T-helper 17 cell (primary cell): Measurements from ENCODE around the gene KHDRBS1. TPM values are rescaled to one million over a fixed set of nuclear protein-coding genes. Genes with fewer than 3 reads are reported as not detected.
"Not testable (repeated sequence)": the region's sequence is repeated elsewhere in the genome, so short reads cannot be mapped to it uniquely, and the experiment has no call there.

Experiments
- ATAC-seq: fragments of 150-1000 bp; cut with Tn5 transposase; 2 replicates; pipeline ENCODE4 v1.10.0; 2021; ENCODE audit warnings: mild to moderate bottlenecking, moderate library complexity
- DNase-seq, 3 donors: peaks; one replicate each; pipeline versions ENCODE4 v3.0.0 to v3.0.0-alpha.2; 2020 to 2021
- H3K9me3 ChIP-seq: one replicate; pipeline ENCODE4 v1.7.0; 2013; ENCODE audit warnings: low read length, mild to moderate bottlenecking; ENCODE audit not compliant: control insufficient read depth, poor library complexity, severe bottlenecking
- H3K27ac Mint-ChIP-seq: one replicate; pipeline ENCODE4 v1.8.0; 2022; ENCODE audit warnings: mild to moderate bottlenecking, moderate library complexity, mixed read lengths
- H3K27me3 Mint-ChIP-seq: one replicate; pipeline ENCODE4 v1.8.0; 2022; ENCODE audit warnings: mixed read lengths
- H3K36me3 Mint-ChIP-seq: one replicate; pipeline ENCODE4 v1.8.0; 2022; ENCODE audit warnings: low read depth, mixed read lengths
- H3K4me1 Mint-ChIP-seq: one replicate; pipeline ENCODE4 v1.8.0; 2022; ENCODE audit warnings: mild to moderate bottlenecking, mixed read lengths
- H3K4me3 Mint-ChIP-seq: one replicate; pipeline ENCODE4 v1.8.0; 2022; ENCODE audit warnings: mild to moderate bottlenecking, moderate library complexity, mixed read lengths
- total RNA-seq, 4 donors: library from RNA in 2 of 4; stranded (reverse) in 2 of 4; gene quantifications; one replicate each; pipeline ENCODE4 v1.2.3 and lab custom pipeline; 2022 to 2026

KHDRBS1 gene
- total RNA-seq, 2 donors from 2014 or later, result 92.5 to 94.9 TPM

DNA sequence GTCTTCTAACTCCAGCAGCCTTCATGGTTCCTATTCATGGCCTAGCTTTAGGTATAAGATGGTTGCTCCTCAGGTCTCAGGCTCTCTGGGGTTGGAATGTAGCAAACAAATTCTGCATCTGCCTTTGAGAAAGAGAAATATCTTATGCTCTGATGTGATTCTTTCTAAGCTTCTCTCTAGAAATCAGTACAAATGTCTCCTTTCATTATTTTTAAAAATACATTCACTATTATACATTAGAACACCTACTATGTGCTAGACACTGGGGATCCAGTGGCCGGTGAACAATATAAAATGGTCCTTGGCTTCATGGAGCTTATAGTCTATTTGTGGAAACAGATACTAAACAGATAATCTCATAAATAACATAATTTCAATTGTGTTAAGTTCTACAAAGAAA is 42.9 kb downstream of the KHDRBS1 start:
- Mint-ChIP-seq H3K4me3 (no peak overlapping the region), H3K36me3 (peaks cover 2% of the 10 kb centered on the region), H3K27me3 (no peaks in the 10 kb centered on the region), H3K4me1 (peaks cover 2% of the 10 kb centered on the region), H3K27ac (no peak overlapping the region)
- ATAC-seq, result no peak
- DNase-seq, result no peak
- no peaks in the 10 kb centered on the region for H3K9me3 ChIP-seq

DNA sequence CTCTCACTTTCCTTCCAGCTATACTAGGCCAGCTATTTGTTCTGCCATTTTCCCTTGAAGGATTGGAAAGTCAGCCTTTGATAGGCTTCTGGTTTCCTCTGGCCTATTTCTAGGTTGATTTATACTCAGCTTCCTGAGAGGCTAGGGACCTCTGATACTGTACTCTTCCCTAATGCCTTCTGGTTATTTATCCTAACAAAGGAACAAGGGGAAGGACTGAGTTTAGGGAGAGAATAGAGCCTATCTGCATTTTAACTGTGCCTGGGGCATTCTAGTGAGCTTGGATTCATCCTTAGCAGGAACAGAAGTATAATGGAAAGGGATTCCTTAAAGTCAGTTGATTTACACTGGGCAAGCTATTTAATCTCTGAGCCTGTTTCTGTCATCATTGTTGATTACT is 47.2 kb downstream of the KHDRBS1 start:
- ATAC-seq (no peak), DNase-seq (no peak)
- H3K27me3 Mint-ChIP-seq, result no peaks in the 10 kb centered on the region
- H3K36me3 Mint-ChIP-seq, result no peaks in the 10 kb centered on the region
- no peak overlapping the region for H3K27ac Mint-ChIP-seq
- no peak overlapping the region for H3K4me3 Mint-ChIP-seq
- no peaks in the 10 kb centered on the region for H3K4me1 Mint-ChIP-seq
- H3K9me3 ChIP-seq, result no peaks in the 10 kb centered on the region

DNA sequence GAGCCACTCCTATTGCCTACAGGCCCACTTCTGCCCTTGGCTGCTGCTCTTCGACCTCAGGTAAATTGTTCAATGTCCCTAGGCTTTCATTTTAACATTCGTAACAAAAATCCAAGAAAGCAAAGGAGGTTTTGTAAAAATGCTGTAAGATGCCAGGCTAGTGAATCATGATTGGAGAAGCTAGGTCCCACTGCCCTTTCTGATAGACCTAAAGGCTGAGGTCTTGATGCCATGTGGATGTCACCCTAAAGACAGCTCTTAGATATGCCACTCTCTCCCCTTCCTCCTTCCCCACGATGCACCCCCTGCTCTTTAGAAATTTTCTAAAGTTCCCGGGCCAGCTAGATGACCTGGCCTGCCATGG is 49.2 kb downstream of the KHDRBS1 start:
- DNase-seq (no peak), ATAC-seq (no peak)
- H3K36me3 Mint-ChIP-seq, result no peaks in the 10 kb centered on the region
- no peak overlapping the region for H3K4me3 Mint-ChIP-seq
- no peaks in the 10 kb centered on the region for H3K9me3 ChIP-seq
- H3K27me3 Mint-ChIP-seq, result no peaks in the 10 kb centered on the region
- H3K27ac Mint-ChIP-seq, result peak overlapping the region; percentile 63
- no peaks in the 10 kb centered on the region for H3K4me1 Mint-ChIP-seq

DNA sequence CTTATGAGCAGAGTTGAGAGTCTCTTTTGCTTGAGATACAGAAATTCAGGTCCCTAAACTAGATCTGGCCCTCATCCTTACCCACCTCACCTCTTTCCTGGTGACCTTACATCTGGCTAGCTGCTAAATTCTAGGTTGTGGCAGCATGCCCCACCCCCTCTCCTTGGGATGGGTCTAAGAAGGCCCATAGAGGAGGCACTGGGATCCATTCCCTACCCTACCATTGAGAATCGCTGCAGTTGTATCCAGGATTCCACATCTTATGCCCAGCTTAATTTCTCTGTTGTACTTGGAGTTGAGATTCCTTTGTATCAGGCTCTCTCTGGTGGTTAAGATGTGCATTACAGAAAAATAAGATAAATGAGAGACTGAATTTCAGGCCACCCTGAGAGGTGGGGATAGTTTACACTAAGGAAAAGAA is 49.6 kb downstream of the KHDRBS1 start:
- H3K27ac Mint-ChIP-seq, result peak overlapping the region; percentile 63
- ATAC-seq, result peak; percentile 64
- H3K27me3 Mint-ChIP-seq, result no peaks in the 10 kb centered on the region
- DNase-seq, result no peak
- H3K36me3 Mint-ChIP-seq, result no peaks in the 10 kb centered on the region
- no peak overlapping the region for H3K4me3 Mint-ChIP-seq
- no peaks in the 10 kb centered on the region for H3K9me3 ChIP-seq
- no peaks in the 10 kb centered on the region for H3K4me1 Mint-ChIP-seq

DNA sequence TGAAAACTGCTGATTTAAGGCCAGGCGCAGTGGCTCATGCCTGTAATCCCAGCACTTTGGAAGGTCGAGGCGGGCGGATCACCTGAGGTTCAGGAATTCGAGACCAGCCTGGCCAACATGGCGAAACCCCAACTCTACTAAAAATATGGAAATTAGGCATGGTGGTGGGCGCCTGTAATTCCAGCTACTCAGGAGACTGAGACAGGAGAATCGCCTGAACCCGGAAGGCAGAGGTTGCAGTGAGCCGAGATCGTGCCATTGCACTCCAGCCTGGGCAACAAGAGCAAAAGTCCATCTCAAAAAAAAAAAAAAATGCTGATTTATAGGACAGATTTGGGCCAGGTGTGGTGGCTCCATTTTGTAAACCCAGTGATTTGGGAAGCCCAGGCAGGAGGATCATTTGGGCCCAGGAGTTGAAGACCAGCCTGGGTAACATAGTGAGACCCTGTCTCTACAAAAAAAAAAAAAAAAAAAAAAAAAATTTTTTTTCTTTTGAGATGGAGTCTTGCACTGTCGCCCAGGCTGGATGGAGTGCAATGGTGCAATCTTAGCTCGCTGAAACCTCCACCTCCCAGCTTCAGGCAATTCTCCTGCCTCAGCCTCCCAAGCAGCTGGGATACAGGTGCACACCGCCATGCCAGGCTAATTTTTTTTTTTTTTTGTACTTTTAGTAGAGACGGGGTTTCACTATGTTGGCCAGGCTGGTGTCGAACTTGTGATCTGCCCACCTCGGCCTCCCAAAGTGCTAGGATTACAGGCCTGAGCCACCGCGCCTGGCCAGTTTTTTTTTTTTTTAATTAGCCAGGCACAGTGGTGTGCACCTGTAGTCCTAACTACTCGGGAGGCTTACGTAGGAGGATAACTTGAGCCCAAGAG is 52.2 kb downstream of the KHDRBS1 start:
- H3K9me3 ChIP-seq, H3K4me1 Mint-ChIP-seq, H3K4me3 Mint-ChIP-seq, DNase-seq, H3K27me3 Mint-ChIP-seq, H3K36me3 Mint-ChIP-seq, ATAC-seq: not testable (repeated sequence)
- peak overlapping the region; percentile 78 for H3K27ac Mint-ChIP-seq

DNA sequence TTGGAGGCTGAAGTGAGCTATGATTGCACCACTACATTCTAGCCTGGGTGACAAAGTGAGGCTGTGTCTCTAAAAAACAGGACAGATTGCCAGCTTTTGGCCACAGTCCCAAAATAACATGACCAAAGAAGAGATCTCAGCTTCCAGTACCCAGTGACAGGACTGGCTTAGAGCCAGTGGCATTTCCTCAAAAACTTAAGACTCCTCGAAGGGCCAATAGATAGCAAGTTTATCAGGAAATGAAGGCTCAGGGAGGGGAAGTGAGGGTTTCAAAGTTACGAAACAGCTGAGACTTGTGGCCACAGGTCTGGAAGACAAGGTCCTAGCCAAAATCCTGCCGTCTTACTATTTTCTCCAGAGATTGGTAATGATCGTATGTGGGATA is 52.8 kb downstream of the KHDRBS1 start:
- H3K9me3 ChIP-seq, result no peaks in the 10 kb centered on the region
- Mint-ChIP-seq H3K27me3 (no peaks in the 10 kb centered on the region), H3K4me3 (no peak overlapping the region), H3K4me1 (peaks cover 5% of the 10 kb centered on the region), H3K27ac (peak overlapping the region; percentile 24), H3K36me3 (no peaks in the 10 kb centered on the region)
- no peak for DNase-seq
- ATAC-seq, result peak; percentile 64

DNA sequence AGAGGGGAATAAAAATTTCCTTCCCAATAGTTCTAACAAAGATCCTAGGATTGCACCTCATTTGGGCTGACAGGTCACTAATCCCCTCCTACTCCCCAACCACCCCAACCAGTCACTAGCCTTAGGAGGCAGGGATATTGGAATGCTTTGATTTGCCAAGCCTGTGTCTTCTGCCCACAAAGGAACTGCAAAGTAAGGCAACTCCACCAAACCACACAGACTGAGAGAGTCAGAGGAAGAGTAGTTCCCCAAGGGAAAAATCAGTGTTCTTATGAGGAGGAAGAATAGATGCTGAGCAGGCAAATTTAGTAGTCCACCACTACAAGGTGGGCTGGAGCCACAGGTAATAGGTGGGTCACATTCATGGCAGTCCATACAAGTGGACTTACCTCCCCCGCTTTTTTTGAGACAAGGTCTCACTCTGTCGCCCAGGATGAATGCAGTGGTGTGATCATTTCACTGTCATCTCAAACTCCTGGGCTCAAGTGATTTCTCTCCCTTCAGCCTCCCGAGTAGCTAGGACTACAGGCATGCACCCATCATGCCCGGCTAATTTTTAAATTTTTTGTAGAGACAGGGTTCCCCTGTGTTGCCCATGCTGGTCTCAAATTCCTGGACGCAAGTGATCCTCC is 55.4 kb downstream of the KHDRBS1 start:
- Mint-ChIP-seq H3K36me3 (no peaks in the 10 kb centered on the region), H3K4me3 (no peak overlapping the region), H3K4me1 (peaks cover 22% of the 10 kb centered on the region), H3K27ac (no peak overlapping the region), H3K27me3 (no peaks in the 10 kb centered on the region)
- ATAC-seq (no peak), DNase-seq (no peak)
- H3K9me3 ChIP-seq, result no peaks in the 10 kb centered on the region

DNA sequence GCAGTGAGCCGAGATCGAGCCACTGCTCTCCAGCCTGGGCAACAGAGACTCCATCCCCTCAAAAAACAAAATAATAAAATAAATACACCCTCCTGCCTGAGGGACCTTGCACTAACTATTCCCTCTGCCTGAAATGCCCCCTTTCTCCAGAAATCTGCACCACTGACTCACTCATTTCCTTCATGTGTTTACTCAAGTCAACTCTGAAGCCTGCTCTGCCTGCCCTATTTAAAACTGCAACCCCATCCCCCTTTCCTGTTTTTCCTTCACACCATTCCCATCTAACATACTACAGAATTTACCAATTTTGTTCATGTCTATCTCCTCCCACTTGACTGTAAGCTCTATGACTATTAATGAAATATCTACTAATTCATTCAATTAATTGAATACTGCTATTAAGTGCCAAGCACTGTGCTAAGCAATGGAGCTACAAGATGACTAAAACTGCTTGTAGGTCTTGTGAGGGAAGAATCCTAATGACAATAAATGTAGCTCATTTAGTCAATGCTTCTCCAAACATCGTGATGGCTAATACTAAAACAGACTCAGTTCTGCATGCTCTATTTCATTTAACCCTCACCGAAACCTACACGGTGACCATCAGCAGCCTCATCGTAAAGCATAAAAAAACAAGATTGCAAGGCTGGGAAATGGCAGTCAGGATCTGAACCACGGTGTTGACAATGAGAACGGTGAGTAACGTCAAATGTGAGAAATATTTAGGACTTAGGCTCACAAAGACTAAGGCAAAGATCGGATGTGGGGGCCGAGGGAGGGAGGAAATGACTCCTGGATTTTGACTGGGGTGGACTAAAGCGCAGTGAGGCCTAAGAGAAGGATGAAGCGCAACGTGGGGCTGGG is 58.3 kb downstream of the KHDRBS1 start:
- Mint-ChIP-seq H3K4me1 (peaks cover 32% of the 10 kb centered on the region), H3K27ac (peak overlapping the region; percentile 94), H3K4me3 (peak overlapping the region; percentile 96), H3K27me3 (no peaks in the 10 kb centered on the region), H3K36me3 (peaks cover 3% of the 10 kb centered on the region)
- no peak for DNase-seq
- H3K9me3 ChIP-seq, result no peaks in the 10 kb centered on the region
- ATAC-seq, result no peak

DNA sequence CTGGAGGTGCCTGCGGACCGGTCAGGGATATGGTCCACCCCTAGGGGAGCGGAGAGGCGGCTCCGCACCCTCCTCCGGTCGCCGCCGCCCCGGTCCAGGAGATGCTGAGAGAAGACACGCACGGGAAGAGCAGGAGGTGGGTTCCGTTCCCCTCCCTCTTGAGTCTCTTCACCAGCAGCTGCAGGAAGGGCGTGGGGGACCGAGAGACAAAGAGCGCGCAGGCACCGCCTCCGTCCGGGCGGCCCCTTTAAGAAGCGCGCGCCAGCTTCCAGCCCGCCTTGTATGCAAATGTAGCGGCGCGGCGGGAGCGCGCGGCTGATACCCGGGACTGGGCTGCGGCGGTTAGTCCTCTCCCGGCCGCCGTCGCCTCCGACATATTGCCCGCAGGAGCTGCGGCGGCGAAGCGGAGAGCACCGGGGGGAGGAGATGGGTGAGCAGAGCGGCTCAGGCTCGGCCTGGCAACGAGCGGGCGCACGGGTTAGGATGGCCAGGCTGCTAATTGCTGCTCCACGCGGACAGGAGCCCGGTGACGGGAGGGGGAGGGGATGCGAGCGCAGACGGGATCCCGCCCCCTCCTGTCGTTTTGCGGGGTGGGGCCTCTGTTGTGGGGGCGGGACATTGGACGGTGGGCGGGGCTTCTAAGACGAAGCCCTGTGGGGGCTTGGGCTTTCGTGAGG is 59.1 kb downstream of the KHDRBS1 start, which contains the start of gene TMEM39B:
TMEM39B (plus strand) TSS at position 318 of the 677 bp plus-strand sequence; CDS start at position 427, 109 bp downstream.
- H3K4me1 Mint-ChIP-seq, result peaks cover 38% of the 10 kb centered on the region
- H3K4me3 Mint-ChIP-seq, result peak within 1 kb of the TSS; percentile 96
- H3K27ac Mint-ChIP-seq, result peak within 1 kb of the TSS; percentile 94
- no peaks in the 10 kb centered on the region for H3K27me3 Mint-ChIP-seq
- ATAC-seq (peak; percentile 88), DNase-seq (peak; percentile 90 to 91 (median 91))
- no peaks in the 10 kb centered on the region for H3K9me3 ChIP-seq
- H3K36me3 Mint-ChIP-seq, result peaks cover 10% of the 10 kb centered on the region

DNA sequence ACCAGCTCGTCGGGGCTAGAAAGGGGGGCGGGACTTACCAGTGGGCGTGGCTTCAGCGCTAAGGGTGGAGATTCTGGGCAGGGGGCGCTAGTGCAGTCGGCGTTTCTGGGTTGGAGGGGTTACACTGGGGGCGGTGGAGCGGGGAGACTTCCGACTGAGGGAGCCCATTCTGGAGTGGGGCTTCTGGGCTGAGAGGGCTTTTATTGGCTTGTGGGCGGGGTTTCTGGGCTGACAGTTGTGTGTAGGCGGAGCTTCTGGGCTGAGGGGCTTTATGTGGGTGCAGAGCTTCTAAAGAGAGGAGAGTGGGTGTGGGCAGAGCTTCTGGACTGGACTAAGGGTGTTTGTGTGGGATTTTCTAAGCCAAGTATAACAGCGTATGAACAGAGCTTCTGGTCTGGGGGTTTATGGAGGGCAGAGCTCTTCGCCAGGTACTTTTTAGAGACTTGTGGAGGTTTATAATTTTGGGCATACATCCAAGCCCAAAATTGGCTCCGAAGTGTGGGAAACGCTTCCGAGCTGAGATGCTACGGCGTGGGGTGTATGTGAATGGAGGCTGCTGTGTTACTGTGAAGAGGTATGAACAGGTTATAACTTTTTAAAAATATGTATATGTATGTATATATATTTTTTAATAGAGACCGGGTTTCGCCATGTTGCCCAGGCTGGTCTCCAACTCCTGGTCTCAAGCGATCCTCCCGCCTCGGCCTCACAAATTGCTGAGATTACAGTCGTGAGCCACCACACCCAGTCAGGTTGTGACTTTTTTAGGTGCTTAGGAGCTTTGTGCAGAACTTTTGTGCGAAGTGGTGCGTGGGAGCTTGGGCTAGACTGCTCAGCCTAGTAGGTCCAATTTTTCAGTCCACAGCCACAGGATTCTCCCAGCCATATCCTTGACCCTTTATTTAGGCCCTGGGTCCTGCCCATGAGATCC is 59.9 kb downstream of the KHDRBS1 start:
- no peaks in the 10 kb centered on the region for H3K27me3 Mint-ChIP-seq
- peaks cover 38% of the 10 kb centered on the region for H3K4me1 Mint-ChIP-seq
- ATAC-seq (peak; percentile 41), DNase-seq (peak in 1 of 3 donors; percentile 87)
- H3K36me3 Mint-ChIP-seq, result peaks cover 10% of the 10 kb centered on the region
- peak overlapping the region; percentile 94 for H3K27ac Mint-ChIP-seq
- H3K9me3 ChIP-seq, result no peaks in the 10 kb centered on the region
- H3K4me3 Mint-ChIP-seq, result peak overlapping the region; percentile 96

DNA sequence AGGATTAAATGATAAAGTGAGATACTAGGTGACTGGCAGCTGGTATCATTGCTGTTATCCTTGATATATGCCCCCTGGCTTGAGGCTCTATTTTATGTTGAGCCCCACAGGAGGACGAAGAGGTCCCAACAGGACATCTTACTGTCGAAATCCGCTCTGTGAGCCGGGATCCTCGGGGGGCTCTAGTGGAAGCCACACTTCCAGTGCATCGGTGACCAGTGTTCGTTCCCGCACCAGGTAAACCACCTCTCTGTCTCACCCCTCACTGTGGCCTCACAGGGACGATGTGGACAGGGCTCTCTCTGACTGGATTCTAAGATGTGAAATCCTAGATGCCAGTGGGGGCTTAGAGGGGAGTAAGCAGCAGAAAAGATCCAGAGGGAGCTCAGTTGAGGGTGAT is 61.2 kb downstream of the KHDRBS1 start:
- Mint-ChIP-seq H3K36me3 (peaks cover 10% of the 10 kb centered on the region), H3K27ac (peak overlapping the region; percentile 94)
- no peak for DNase-seq

DNA sequence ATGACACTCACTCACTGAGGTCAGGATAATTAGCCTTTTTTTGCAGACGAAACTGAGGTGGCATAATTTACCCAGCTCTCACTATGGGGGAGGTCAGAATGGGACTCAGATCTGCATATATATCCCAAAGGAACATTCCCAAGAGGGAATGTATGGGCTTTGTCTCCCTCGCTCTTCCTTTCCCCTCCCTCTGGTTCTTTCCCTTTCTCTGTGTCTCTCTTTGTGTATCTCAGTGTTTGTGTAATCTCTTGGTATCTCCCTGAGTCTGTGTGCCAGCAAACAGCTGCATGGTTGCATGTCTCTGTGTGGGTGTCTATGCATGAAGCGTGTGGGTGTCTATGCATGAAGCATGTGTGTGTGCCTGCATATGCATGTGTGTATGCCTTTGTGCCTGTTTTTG is 63.8 kb downstream of the KHDRBS1 start:
- DNase-seq (no peak), ATAC-seq (no peak)
- H3K4me3 Mint-ChIP-seq, result no peak overlapping the region
- H3K27ac Mint-ChIP-seq, result peak overlapping the region; percentile 32
- peaks cover 10% of the 10 kb centered on the region for H3K36me3 Mint-ChIP-seq
- no peaks in the 10 kb centered on the region for H3K27me3 Mint-ChIP-seq
- no peaks in the 10 kb centered on the region for H3K9me3 ChIP-seq
- H3K4me1 Mint-ChIP-seq, result peaks cover 27% of the 10 kb centered on the region

More for the DNA sequence above, 61.2 kb downstream of the KHDRBS1 start:
- no peak for ATAC-seq
- Mint-ChIP-seq H3K27me3 (no peaks in the 10 kb centered on the region), H3K4me1 (peaks cover 38% of the 10 kb centered on the region), H3K4me3 (peak overlapping the region; percentile 68)
- H3K9me3 ChIP-seq, result no peaks in the 10 kb centered on the region
